Right hindlimb (tissue), 1 donor: ENCODE results near the gene TRIM40.

Experiments
- DNase-seq: peaks from one replicate; pipeline ENCODE4 v3.0.0-alpha.2; 2018

TRIM40 gene

GRCh38 chr6:30150671-30151395, 14.9 kb downstream of the TRIM40 start:
- no peak for DNase-seq

- no peak for DNase-seq
Measured at GRCh38 chr6:30151580-30151979, 15.6 kb downstream of the TRIM40 start.

GRCh38 chr6:30152016-30152673, 16.2 kb downstream of the TRIM40 start:
- DNase-seq, result no peak

GRCh38 chr6:30152910-30153610, 17.1 kb downstream of the TRIM40 start:
- no peak for DNase-seq

DNA sequence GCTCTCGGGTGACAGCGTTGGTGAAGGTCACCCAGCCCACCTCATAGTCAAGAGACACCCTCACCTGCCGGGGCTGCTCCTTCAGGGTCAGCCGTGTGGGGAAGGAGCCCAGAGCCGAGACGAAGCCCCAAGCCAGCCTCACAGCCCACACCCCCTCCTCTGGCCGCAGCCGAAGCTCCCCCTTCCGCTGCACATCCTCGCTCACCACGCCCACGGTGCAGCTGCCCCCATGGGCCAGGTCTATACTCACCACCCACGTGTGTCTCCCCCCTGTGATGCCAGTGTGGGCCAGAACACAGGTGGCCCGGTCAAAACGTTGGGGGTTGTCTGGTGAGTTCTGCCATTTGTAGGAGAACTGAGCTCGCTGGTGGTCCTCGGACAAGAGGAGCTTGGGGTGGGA, 18.1 kb downstream of the TRIM40 start:
- no peak for DNase-seq

DNA sequence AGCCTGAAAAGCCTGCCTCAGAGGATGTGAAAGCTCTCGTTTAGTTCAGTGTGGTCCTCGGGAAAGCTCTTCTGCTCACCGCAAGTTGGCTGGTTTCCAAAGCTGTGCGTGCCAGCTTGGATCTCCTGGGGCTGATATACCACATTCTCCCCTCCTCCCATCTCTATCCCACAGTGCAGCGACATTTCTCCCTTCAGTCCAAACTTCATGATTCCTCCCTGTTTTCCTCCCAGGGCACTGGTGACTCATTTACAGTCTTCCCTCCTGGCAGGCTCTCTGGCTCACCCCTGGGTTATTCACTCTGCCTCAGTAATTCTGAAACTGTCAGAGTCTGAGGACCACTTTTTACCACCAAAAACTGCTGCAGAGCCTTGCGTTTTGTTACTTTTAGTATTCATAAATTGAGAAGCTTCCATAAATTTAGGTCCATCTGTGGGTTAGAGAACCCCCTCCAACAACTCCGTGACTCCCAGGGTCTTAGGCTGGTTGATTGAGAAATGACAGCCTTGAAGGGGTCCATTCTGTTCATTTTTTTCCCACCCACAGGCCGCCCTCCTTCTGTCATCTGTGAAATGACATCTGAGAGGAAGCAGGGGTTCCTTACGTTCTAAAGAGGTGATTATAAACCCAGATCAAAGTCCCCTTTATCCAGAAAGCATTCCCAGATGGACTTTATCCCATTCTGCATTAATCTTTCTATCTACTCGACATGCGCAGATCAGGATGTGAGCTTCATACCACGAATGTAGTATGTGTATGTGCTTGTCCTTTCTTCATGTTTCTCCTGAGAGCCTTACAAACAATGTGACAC, 19.0 kb downstream of the TRIM40 start:
- no peak for DNase-seq

DNA sequence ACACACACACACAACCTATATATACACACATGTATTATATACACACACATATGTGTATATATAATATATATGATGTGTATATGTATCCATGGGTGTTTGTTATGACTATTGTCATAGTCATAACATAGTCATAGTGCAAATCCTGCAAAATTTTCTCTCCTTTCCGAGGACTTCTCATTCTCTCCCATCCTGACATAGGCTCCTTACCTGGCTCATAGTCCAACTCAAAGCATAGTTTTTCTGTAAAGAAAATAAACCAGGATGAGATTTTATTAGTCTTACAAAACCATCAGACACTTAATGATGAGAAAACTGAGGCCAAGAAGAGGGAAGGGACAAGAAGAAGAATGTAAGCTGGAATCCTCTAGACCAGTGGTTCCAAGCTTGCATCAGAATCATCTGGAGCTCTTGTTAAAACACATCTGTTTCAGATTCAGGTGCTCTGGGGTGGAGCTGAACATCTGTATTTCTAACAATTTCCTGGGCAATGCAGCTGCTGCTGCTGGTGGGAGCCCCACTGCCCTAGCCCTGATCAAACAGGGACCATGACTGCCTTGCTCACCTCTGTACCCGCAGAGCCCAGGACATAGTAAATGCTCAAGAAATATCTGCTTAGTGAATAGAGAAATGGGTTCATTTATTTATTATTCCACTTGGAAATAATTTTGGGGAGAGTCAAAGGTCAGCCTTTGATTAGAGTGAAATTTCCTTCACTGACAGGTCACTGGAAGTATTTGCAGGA, 19.8 kb downstream of the TRIM40 start:
- DNase-seq, result no peak

DNA sequence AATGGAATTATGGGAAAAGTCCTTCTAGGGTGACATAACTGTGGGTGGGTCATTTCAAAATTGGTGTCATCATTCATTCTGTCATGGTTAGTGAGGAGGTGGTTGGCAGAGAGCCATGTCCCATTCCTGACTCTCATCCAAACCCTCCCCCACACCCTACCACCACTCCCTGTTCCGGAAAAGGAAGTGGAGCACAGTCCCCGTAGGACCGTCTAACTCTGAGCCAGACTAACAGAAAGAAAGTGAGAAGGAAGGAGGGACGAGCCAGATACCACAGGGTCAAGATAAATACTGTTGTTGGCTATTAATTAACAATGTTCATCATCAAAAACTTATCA, 20.3 kb downstream of the TRIM40 start:
- DNase-seq, result no peak

DNA sequence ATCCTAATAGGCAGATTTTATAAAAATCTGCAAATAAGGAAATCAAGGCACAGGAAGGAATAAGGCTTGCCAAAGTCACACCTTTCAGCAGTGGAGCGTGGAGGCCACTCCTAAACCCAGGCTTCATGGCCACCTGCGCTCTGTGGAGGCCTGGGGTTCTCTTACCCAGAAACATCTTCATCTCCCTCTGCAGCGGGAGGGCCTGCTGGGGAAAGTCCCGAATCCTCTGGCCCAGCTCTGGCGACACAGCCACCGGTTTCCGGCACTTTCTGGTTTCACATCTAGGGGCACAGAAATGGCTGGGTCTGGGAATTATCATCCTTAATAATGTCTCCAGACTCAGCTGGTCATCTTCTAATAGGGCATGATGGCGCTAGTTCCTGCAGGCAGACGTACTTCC, 20.8 kb downstream of the TRIM40 start:
- DNase-seq, result no peak

GRCh38 chr6:30157581-30157980, 21.6 kb downstream of the TRIM40 start:
- no peak for DNase-seq

DNA sequence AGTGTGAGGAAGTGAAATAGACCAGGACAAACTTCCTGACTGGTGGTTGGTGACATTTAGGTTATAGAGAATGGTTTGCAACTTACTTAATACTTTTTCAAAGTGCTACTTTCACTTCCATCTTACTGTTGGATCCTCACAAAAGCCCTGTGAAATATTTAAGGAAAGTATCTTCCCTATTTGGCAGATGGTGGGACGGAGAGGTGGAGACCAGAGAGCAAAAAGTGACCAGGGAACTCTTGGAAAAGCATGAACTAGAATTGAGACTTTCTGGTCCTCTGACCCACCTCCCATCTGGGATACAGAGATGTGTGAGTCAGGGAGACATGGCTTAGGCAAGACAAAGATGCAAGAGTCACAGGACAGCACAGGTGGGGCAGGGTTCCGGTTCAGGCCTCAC, 22.1 kb downstream of the TRIM40 start:
- no peak for DNase-seq

DNA sequence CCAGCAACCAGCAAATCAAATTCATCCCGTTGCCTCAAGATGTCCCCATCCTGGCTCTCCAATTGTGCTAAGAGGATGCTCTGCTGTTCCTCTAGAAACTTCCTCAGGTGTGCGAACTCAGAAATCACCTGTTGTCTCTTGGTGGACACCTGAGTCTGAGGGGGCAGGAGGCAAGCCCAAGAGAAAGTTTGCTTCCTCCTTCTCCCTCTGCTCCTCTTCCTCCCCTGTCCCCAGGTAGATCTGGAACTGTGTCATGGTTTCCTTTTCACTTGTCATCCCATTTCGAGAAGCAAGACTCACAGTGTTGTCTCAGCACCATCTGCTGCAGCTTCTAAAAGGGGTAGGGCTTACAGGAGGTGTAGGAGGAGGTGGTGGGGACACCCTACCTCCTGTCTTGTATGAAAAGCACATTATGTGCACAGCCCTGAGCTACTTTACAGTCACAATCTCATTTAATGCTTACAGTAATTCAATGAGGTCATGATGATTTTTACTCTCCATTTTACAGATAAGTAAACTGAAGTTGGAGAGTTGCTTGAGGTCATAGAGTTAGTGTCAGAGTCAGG, 22.6 kb downstream of the TRIM40 start:
- no peak for DNase-seq

DNA sequence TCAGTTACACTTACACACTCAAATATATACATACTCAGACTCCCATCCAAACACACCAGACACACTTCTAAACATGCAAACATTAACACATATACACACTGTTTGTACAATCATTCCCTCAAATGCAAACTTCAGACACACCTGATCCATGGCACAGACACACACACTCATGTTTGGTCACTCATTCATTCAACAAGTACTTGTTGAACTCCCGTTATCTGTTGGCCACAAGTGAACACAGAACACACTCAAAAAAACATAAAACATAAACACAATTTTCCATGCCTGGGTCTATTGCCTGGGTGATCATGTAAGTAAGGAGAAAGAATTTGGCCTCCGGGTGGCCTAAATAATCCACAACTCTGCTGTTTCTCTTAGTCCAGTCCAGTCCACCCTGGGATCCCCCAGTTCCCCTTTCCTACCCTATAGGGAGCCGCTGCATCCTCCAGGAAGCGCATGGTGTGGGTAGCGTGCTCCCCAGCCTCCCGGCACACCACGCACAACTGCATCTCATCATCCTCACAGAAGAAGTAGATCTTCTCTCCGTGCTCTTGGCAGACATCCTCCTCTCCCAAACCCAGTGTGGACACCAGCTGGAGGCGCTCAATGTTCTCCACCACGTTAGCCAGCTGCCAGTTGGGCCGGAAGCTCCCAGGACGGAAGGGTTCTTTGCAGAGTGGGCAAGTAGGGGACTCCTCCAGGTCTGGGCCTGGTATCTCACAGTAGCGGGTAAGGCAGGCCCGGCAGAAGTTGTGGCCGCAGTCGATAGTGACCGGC, 24.3 kb downstream of the TRIM40 start:
- DNase-seq, result no peak

- DNase-seq, result no peak
Measured at GRCh38 chr6:30160785-30161531, 25.0 kb downstream of the TRIM40 start, which contains the start of gene TRIM10. TSS of gene TRIM10 (minus strand) at chr6:30161211. CDS start at chr6:30160858, 353 bp downstream.

DNA sequence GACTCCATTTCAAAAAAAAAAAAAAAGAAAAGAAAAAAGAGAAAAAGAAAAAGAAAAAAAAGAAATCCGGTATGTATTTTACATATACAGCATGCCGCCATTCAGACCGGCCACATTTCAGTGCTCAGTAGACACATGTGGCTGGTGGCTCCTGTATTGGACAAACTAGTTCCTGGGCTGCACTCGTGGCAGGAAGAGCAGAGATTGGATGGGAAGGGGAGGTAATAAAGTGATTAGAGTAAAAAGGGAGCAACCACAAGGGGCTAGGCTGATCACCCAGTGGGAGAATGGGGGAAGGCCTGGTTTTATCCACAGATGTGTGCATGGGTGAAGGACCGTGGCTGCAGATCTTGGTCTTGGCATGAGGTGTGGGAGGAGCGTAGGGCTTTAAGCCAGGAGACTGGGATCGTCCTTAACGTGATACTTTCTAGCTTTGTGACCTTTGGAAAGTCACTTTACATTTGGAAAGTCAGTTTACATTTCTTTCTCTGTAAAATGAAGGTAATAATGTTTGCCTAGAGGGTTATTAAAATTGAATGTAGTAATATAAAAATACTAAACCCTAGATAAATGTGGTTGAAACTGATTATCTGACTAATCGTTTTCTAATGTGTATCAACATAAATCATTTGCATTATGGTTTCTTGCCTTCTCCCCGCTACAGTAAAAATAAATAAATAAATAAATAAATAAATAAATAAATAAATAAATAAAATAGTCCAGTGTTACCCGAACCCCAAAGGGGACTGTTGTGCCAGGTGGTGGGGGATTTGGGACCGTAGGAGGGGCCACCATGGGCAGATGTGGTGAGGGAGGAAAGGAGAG, 26.5 kb downstream of the TRIM40 start:
- DNase-seq, result no peak

DNA sequence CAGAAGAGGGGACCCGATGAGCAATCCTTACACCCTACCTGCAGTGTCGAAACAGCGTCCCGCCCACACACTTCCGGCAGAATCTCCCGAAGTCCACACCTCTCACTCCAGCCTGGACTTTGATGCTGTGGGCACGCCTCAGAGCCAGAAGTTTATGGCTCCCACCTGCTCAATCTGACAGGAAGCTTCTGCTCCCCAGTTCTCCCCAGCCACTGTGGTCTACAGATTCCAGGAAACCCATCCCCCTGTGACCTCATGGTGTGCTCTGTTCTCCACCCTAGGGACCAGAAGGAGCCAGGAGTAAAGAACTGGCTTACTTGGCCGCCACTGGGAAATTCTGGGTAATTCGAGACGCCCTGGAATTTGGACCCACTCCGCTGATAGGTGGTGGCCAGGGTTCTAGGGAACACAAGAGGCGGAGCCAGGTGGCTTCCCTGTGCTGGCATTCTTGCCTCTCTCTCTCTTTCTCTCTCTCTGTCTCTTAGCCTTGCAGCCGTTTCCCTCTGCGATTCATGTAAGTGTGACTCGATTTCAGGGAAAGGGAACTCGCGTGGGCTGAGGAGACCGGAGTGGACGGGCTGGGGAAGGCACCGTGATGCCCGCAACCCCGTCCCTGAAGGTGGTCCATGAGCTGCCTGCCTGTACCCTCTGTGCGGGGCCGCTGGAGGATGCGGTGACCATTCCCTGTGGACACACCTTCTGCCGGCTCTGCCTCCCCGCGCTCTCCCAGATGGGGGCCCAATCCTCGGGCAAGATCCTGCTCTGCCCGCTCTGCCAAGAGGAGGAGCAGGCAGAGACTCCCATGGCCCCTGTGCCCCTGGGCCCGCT, 27.4 kb downstream of the TRIM40 start, which contains the start of gene TRIM15:
TSS of gene TRIM15 (plus strand) at position 457 of the 828 bp plus-strand sequence. CDS start at position 596, 139 bp downstream.
- DNase-seq, result no peak

- no peak for DNase-seq
Measured at GRCh38 chr6:30163918-30164654, 28.1 kb downstream of the TRIM40 start.

DNA sequence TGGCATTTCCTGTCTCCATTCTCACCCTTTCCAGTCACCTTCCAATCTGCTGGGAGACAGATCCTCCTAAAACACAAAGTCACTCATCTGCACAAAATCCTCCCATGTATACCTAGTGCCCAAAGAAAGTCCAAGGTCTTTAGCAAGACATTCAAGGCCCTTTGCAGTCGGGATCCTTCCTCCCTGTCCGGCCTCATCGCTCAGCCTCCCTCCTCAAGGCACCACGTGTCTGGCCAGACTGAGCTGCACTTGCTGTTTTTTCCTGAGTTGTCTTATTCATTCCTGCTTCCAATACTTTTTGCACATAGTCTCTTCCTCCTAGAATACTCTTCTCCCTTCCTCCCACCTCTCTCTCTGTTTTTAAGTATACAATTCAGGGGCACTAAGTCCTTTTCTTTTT, 28.8 kb downstream of the TRIM40 start:
- DNase-seq, result no peak
